CD4-positive, alpha-beta T cell treated with Interleukin-6 at 100 ng/mL for 8 hours (primary cell): Measurements from ENCODE around the gene SALL1.

Experiments
- DNase-seq: peaks from one replicate; pipeline ENCODE4 v3.0.0-alpha.2; 2020; ENCODE audit warnings: mixed read lengths, low spot score

Gene SALL1

GRCh38 chr16:51156807-51157200 lies 5.7 kb upstream of the SALL1 start:
- no peak for DNase-seq

GRCh38 chr16:51155820-51156806 lies 5.0 kb upstream of the SALL1 start:
- DNase-seq: no peak

- DNase-seq: no peak
Measured at GRCh38 chr16:51155199-51155607, 4.1 kb upstream of the SALL1 start.

- no peak for DNase-seq
Measured at GRCh38 chr16:51154271-51155171, 3.5 kb upstream of the SALL1 start.

GRCh38 chr16:51153577-51154031 lies 2.5 kb upstream of the SALL1 start:
- DNase-seq: no peak

GRCh38 chr16:51152691-51153576 lies 1.9 kb upstream of the SALL1 start:
- no peak for DNase-seq

- no peak for DNase-seq
Measured at GRCh38 chr16:51151961-51152663, 1.0 kb upstream of the SALL1 start.

- no peak for DNase-seq
Measured at GRCh38 chr16:51151435-51151960, 428 bp upstream of the SALL1 start.

- DNase-seq: no peak
Measured at GRCh38 chr16:51150165-51150887, 744 bp downstream of the SALL1 start.

GRCh38 chr16:51149721-51150164 lies 1.3 kb downstream of the SALL1 start:
- DNase-seq: no peak

GRCh38 chr16:51149251-51149661 lies 1.8 kb downstream of the SALL1 start:
- no peak for DNase-seq

- DNase-seq: no peak
Measured at GRCh38 chr16:51148678-51149228, 2.3 kb downstream of the SALL1 start.

- DNase-seq: no peak
Measured at GRCh38 chr16:51147776-51148677, 3.0 kb downstream of the SALL1 start.

- DNase-seq: no peak
Measured at GRCh38 chr16:51146256-51146924, 4.7 kb downstream of the SALL1 start.

GRCh38 chr16:51144203-51144602 lies 6.9 kb downstream of the SALL1 start:
- no peak for DNase-seq

GRCh38 chr16:51143196-51143977 lies 7.7 kb downstream of the SALL1 start:
- no peak for DNase-seq

- DNase-seq: no peak
Measured at GRCh38 chr16:51141541-51141940, 9.5 kb downstream of the SALL1 start.
